Kidney epithelial cell (primary cell): ENCODE data around the gene ACP6. TPM values are rescaled to one million over a fixed set of nuclear protein-coding genes. Genes with fewer than 3 reads are reported as not detected.

Experiments
- DNase-seq: peaks from one replicate; pipeline ENCODE4 v3.0.0-alpha.2; 2010; ENCODE audit warnings: low read depth
- H3K27me3 ChIP-seq: 2 replicates; pipeline ENCODE4 v1.6.0; 2011; ENCODE audit warnings: low read length; ENCODE audit not compliant: control insufficient read depth, insufficient read depth
- H3K36me3 ChIP-seq: 2 replicates; pipeline ENCODE4 v1.5.1; 2011; ENCODE audit warnings: low read length; ENCODE audit not compliant: control insufficient read depth, insufficient read depth
- H3K4me3 ChIP-seq: 2 replicates; pipeline ENCODE4 v1.5.1; 2011; ENCODE audit warnings: low read depth, mild to moderate bottlenecking, control low read depth, low read length
- CTCF ChIP-seq: IDR thresholded peaks from 2 replicates; pipeline ENCODE4 v1.5.1; 2011; ENCODE audit warnings: mild to moderate bottlenecking, moderate library complexity, low read length, control low read depth, inconsistent platforms; ENCODE audit not compliant: insufficient read depth, poor library complexity, severe bottlenecking
- total RNA-seq: library from RNA; depleted of rRNA; stranded (reverse); fragments of >200 nt; gene quantifications from 2 replicates; pipeline ENCODE4 v1.2.3, GENCODE V29; 2015

Gene ACP6
- total RNA-seq, 1 donor from 2014 or later = 12.5 TPM

GRCh38 chr1:147627435-147628110 lies 42.8 kb downstream of the ACP6 start:
- H3K27me3 ChIP-seq = no peaks in the 10 kb centered on the region
- no peak for DNase-seq
- peak; percentile 93 for TF ChIP-seq CTCF
- H3K36me3 ChIP-seq = peaks cover 2% of the 10 kb centered on the region
- no peak overlapping the region for H3K4me3 ChIP-seq

GRCh38 chr1:147626739-147627138 lies 43.6 kb downstream of the ACP6 start:
- no peak for DNase-seq
- Histone ChIP-seq H3K4me3 (no peak overlapping the region), H3K36me3 (peaks cover 2% of the 10 kb centered on the region), H3K27me3 (no peaks in the 10 kb centered on the region)
- TF ChIP-seq CTCF = no peak

GRCh38 chr1:147626291-147626690 lies 44.0 kb downstream of the ACP6 start:
- TF ChIP-seq CTCF = no peak
- Histone ChIP-seq H3K27me3 (no peaks in the 10 kb centered on the region), H3K36me3 (peaks cover 2% of the 10 kb centered on the region), H3K4me3 (no peak overlapping the region)
- no peak for DNase-seq

- H3K36me3 ChIP-seq = peaks cover 2% of the 10 kb centered on the region
- H3K4me3 ChIP-seq = no peak overlapping the region
- TF ChIP-seq CTCF = no peak
- no peak for DNase-seq
- H3K27me3 ChIP-seq = no peaks in the 10 kb centered on the region
Measured at GRCh38 chr1:147625362-147625995, 44.8 kb downstream of the ACP6 start.

GRCh38 chr1:147624529-147624928 lies 45.8 kb downstream of the ACP6 start:
- H3K36me3 ChIP-seq = peaks cover 2% of the 10 kb centered on the region
- H3K27me3 ChIP-seq = no peaks in the 10 kb centered on the region
- no peak for DNase-seq
- TF ChIP-seq CTCF = no peak
- H3K4me3 ChIP-seq = no peak overlapping the region
